NCI-H146 treated with DMSO at 0.1 percent for 48 hours (cell line): Measurements from ENCODE around the gene GPHN.
"Not testable (repeated sequence)": the region's sequence is repeated elsewhere in the genome, so short reads cannot be mapped to it uniquely, and the experiment has no call there.

Experiments
- DNase-seq: peaks from one replicate; lab custom pipeline; 2025; ENCODE audit not compliant: unreplicated experiment; lab: John Stamatoyannopoulos, UW

The GPHN gene

DNA sequence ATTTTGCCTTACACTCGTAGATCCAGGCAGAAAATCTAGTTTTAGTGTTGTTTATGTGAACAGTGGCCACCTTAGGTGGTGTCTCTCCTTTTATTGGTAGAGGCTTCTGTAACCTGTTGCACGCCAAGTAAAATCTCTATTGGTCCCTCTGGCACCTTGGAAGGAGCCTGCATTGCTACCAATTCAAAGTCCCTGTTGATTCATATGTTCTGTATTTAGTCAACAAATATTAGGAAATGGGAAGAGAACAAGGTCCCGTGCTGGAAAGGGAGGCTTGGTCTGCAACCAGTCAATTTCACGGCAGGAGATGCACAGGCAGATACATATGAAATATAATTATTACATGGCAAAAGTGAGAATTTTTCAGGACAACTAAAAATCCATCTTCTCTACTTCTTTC is 6.4 kb upstream of the GPHN start:
- no peak for DNase-seq

GRCh38 chr14:66502836-66503235 is 5.1 kb upstream of the GPHN start:
- not testable (repeated sequence) for DNase-seq

DNA sequence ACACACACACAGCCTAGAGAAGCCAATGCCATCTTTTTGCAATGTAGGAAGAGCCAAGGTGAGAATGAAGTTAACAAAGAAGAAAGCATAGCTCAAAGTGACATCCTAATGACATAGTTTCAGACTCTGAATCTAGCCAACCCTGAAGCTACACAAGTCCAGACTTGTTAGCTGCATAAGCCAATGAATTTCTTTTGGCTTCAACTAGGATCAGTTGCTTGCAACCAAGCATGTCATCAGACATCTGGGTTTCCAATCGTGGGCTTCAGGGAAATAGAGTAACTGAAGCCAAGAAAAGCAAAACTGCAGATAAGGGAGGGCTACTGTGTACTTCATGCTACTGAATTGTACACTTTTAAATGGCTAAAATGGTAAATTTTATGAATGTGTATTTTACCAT is 4.4 kb upstream of the GPHN start:
- no peak for DNase-seq

DNA sequence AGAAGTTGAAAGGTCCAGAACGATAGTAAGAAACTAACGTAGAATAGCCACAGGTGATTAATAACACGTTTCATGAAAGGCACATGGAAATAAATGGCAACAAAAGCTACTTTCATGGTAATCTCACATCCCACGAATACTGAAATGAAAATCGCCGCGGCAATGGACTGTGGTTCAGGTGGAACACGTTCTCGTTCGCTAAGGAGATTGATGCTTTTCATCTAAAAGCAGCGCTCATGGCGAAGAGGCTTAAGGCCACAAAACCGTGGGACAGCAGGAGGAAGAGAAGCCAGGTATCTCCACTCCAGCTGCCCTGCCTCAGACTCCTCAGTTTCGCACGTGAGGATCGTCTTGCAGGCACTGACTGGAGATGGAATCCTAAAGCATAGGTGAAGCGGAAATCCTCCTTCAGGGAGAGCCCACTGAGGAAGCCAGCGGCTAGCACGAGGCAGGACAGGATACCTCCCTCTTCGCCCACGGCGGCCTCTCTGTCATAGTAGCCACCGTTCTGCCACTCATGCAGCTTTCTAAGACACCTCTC is 696 bp upstream of the GPHN start:
- DNase-seq, result no peak

- no peak for DNase-seq
These were observed 549 bp downstream of the GPHN start for GRCh38 chr14:66508547-66508845.

DNA sequence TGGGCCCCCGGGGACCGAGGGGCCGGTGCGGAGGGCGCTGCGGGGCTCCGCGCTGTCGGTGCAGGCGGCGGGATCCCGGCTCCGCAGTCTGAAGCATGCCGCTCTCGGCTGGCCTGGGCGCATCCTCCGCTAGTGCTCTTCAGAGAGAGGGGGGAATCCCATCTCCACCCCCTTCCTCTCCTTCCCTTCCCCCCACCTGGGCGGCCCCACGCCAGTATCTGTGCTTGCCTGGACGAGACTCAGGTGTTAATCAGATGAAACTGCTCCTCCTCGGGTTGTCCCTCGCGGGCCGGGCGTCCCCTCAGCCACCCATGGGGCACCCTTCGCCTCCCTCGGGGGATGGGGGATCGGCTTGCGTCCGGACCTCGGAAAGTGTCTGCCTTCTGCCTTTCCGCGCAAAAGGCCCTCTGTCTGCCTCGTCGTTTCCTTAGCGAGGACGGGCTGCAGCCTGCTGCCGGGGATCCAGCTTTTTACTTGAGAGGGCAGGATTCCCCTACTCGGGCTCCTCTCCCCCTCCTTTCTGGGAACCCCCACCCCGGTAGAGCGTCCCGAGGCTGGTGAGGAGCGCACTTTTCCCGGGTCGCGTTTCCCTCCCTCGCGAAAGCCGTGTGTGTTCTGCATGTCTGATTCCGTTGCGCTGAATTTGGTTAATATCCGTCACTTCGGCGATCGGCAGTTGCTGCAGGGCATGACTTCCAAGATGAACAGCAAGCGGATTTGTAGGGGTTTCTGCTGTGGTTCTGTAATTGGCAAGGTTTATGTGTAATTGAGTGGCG is 1.1 kb downstream of the GPHN start:
- no peak for DNase-seq

DNA sequence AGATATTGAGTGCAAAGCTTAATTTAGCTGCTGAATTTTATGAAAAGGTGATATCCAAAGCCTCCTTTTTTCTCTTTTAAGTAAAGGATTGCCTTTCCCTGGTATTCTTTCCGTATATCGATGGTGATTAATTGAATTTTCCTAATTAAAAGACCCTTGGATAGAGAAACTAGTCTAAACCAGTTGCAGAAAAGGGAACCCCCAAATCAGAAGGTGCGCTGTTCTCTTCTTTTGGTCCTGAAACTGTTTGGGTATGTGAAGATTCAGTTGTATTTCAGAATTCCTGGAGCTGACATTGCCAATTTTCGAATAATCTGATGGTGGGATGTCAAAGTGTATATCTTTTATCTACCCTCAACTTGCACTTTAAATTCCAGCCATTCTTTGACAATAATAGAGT is 1.9 kb downstream of the GPHN start:
- no peak for DNase-seq

DNA sequence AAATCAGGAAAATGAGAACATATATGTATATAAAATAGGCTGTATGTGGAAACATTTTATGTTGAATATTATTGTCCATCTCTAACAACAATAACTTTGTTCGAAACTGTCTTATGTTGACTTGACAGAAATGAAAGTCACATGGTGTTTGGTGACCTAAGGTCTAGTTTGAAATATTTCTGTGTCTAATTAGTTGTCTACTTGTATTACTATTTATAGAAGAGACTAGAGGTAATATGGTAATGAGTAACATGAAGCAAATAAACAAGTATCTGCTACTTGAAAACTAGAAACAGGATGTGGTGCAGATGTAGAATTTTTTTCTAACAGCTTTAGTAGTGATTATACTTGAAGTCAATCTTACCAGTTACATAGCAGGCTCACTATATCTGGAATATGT is 3.9 kb downstream of the GPHN start:
- no peak for DNase-seq

DNA sequence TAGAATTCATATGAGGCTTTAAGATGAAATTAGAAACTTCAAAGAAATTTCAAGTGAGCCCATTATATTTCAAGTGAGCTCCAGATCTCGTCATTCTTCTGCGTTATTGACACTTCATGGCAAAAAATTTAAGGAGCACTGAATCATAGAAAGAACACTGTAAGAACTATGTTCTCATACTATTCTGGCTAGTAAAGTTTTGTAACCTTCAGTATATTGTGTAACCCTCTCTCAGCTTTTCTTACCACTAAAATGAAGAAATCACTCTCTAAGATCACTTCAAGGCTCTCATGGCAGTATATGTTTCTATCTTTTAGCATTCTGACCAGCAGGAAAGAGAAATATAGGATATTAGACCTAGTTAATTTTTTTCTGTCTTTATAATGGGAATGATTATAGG is 6.3 kb downstream of the GPHN start:
- no peak for DNase-seq

DNA sequence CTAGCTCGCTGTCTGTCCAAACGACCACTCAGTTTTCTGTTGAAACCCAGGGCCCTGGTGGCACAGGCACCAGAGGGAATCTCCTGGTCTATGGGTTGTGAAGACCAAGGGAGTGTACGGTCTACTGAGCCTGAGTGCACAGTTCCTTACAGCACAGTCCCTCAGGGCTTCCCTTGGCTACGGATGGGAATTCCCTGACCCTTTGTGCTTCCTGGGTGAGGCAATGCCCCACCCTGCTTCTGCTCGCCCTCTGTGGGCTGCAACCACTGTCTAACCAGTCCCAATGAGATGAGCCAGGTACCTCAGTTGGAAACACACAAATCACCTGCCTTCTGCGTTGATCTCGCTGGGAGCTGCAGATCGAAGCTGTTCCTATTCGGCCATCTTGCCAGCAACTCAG is 22.6 kb downstream of the GPHN start:
- no peak for DNase-seq

GRCh38 chr14:66539034-66539433 is 31.1 kb downstream of the GPHN start:
- DNase-seq, result no peak

- no peak for DNase-seq
These were observed 32.1 kb downstream of the GPHN start for GRCh38 chr14:66540038-66540437.

DNA sequence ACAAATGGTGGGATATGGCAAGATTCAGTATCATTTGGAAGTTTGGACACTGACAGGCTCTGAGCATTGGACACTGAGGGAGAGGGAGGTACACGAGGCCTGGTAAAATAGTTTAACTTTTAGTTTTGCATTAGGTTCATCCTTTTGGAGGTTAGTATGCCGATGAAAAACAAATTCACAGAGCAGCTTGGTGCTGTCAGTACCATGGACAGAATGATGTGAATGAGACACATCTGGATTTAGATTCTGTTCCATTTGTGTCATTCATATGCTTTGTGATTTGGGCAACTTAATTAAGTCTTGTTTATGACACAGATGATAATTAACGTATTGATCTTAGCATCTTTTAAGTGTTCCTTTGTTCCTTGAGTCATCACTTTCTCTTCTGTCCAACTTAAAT is 33.7 kb downstream of the GPHN start:
- DNase-seq, result no peak

- no peak for DNase-seq
These were observed 36.0 kb downstream of the GPHN start for GRCh38 chr14:66543996-66544395.

DNA sequence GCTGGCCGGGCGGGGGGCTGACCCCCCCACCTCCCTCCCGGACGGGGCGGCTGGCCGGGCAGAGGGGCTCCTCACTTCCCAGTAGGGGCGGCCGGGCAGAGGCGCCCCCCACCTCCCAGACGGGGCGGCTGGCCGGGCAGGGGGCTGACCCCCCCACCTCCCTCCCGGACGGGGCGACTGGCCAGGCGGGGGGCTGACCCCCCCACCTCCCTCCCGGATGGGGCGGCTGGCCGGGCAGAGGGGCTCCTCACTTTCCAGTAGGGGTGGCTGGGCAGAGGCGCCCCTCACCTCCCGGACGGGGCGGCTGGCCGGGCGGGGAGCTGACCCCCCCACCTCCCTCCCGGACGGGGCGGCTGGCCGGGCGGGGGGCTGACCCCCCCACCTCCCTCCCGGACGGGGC is 37.2 kb downstream of the GPHN start:
- DNase-seq, result not testable (repeated sequence)

GRCh38 chr14:66545751-66546150 is 37.8 kb downstream of the GPHN start:
- DNase-seq, result not testable (repeated sequence)

DNA sequence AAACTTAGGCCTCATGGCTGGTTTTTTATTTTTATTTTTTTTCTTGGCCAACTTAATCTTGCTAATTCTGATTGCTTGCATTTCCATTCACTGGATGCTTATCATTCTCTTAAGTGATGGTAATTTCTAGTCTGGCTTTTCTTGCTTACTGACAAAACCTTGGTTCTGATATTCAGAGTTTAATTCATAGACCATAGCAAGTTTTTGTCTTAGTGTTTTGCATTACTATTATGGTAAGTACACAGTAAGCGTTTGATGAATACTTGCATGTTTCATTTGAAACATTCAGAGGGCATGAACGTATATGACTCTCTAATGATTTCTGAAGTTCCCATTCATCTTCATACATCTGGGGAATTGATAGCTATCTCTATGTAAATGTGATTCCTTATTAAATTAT is 55.8 kb downstream of the GPHN start:
- DNase-seq, result no peak

DNA sequence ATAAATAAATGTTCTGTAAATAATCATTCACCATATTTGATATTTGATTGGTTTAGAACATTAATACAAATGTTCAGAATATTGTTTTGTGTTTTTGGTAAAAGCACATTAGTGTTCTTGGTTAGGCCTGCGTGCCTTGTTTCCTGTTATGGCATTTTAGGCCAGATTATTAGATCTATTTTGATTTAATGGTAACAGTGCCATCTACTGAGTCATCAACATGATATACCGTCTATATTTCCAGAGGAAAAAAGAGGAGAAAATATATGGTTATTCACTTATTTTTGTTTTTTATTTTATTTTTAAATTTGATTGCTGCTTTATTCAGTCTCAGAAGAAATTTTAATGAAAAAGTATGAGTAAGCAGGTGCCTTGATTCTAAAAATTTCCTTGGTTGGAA is 60.3 kb downstream of the GPHN start:
- no peak for DNase-seq

- DNase-seq, result no peak
These were observed 64.9 kb downstream of the GPHN start for GRCh38 chr14:66572826-66573225.

DNA sequence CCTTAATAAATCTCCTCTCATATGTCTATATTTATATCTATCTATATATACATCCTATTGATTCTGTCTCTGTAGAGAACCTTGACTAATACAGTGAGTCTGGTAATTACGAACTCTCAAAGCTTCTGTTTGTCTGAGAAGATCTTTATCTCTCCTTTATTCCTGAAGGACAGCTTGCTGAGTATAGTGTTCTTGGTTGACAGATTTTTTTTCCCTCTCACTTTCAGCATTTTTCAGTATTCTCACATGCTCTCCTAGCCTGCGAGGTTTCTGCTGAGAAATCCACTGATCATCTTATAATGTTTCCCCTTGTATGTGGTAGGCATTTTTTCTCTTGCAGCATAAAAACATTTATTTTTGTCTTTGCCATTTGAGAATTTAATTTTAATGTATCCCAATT is 67.1 kb downstream of the GPHN start:
- DNase-seq, result no peak

DNA sequence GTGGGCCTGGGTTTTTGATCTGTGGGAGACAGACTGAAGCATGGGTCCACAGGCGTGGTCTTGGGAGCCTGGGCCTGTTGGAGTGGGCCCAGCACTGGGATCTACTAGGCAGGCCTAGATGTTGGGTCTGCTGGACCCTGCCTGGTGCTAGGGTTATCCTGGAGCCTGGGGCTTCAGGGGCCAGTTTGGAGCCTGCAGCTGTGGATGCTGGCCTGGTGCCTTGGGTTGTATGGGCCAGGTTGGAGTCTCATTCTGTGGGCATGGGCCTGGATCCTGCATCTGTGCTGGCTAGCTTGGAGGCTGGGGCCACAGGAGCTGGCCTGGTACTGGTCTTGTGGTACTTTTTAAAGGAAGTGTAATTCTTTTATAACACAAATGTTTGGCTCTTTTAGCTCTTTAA is 68.0 kb downstream of the GPHN start:
- DNase-seq, result no peak

GRCh38 chr14:66587753-66588152 is 79.8 kb downstream of the GPHN start:
- not testable (repeated sequence) for DNase-seq

- DNase-seq, result no peak
These were observed 87.4 kb downstream of the GPHN start for GRCh38 chr14:66595394-66595793.
